HT-29 (cell line): ENCODE data around the gene TSTD1. TPM values are rescaled to one million over a fixed set of nuclear protein-coding genes. Genes with fewer than 3 reads are reported as not detected.
"Not testable (repeated sequence)": the region's sequence is repeated elsewhere in the genome, so short reads cannot be mapped to it uniquely, and the experiment has no call there.

ENCODE experiments used
- DNase-seq: peaks from one replicate; pipeline ENCODE4 v3.0.0-alpha.2; 2015; ENCODE audit warnings: low spot score
- total RNA-seq: library from RNA; depleted of rRNA; stranded (reverse); fragments of >200 nt; shearing (Covaris generic); gene quantifications from 2 replicates; pipeline ENCODE4 v1.2.3, GENCODE V29; 2014

Gene TSTD1
- total RNA-seq, 1 experiment from 2014 or later = 139 TPM

DNA sequence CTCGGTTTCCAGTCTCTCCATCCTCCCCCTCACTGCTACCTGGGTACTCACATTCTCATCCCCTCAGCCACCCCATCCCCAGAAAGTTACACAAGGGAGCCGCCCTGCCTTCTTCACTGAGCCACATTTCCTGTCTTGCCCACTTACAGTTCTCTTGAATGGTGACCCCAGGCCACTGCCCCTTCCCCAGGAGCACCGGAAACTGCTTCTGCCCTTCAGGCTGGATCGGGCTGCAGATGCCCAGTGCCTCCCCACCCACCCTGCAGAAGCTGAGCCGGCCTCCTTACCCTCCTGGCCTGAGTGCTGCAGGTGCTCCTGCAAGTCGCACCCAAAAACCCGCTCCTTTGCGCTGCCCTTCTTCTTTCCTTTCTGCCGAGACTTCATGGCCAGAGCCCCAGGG lies 30.5 kb upstream of the TSTD1 start:
- DNase-seq = no peak

DNA sequence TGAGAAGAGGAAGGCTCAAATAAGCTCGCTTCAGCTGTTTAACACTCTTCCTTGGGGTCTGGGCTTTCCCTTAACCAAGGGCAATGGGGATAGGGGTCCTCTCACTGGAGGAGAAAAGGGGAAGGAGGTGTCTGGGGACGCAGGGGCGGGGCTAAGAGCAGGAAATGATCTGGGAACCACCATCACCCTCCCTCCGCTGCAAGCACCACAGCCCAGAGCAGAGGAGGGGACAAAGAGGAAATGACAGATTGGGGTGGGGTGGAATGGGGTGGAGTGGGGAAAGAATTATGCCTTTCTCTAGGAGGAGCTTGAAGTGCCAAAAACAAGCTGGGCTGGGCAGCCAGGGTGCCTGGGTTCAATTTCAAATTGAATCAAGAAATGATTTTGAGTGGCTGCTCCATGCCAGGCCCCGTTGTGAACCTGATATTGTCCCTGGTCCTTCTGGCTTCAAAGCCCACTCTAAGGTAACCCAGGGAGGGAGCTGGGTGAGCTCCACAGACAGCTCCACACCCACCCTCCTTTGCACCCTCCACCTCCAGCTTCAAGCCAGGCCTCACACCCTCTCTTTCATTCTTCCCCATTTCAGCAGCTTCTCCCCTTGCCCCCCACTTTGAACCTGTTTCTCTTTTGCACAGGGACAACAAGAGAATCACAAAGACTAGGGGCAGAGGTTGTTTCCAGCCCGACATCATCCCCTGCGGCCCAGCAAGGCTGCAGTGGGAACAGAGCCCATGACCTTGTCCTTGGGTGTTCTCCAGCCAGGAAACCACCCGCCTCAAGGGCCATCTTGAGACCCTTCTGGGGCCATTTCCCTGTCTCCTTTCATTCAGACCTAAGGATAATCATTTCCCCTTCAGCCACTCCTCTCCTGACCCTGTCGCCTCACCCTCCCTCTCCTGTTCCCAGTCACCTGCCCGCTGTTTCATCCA lies 29.8 kb upstream of the TSTD1 start:
- DNase-seq = peak; percentile 73

DNA sequence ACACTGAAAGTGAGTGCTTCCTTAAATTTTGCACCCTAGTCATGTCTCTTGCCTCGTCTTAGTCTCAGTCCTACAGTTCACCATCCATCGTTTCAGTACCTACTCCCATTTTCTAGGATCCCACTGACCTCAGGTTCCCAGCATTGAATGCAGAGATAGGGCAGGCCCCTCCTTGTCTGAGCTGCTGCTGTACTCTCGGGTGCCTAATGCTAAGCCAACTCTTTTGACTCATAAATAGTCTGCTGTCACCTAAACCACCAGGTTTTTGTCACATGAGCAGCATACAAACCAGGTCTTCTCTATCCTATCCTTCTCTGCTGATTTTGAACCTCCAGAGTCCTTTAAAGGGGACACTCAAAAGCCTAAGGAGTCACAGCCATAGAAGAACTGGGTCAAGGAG lies 27.9 kb upstream of the TSTD1 start:
- no peak for DNase-seq

DNA sequence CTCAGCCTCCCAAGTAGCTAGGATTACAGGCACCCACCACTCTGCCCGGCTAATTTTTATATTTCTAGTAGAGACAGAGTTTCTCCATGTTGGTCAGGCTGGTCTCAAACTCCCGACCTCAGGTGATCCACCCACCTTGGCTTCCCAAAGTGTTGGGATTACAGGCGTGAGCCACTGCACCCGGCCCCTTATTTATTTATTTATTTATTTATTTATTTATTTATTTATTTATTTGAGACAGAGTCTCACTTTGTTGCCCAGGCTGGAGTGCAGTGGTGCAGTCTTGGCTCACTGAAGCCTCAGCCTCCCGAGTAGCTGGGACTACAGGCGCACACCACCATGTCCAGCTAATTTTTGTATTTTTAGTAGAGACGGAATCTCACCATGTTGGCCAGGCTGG lies 26.9 kb upstream of the TSTD1 start:
- not testable (repeated sequence) for DNase-seq

DNA sequence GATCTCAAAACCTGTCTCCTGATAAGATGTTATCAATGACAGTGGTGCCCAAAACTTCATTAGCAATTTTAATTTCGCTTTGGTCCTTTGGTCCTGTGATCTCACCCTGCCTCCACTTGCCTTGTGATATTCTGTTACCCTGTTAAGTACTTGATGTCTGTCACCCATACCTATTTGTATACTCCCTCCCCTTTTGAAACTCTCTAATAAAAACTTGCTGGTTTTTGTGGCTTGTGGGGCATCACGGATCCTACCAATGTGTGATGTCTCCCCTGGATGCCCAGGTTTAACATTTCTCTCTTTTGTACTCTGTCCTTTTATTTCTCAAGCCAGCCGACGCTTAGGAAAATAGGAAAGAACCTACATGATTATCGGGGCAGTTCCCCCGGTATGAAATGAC lies 25.2 kb upstream of the TSTD1 start:
- DNase-seq = not testable (repeated sequence)

DNA sequence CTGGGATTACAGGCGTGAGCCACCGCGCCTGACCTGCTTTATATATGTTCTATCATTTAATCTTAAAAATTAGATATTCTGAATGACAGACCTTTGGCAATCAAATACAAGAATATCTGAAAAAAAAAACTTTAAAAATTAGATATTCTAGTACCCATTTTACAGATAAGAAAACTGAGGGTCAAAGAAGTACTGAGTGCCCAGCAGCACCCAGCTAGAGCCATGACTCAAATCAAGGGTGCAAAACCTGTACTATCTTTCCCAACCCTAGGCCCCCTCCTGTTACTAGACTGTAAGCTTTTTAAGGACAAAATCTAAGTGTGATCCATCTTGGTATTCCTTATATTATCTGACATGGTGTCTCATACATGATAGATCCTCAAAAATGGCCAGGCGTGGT lies 22.7 kb upstream of the TSTD1 start:
- DNase-seq = no peak

DNA sequence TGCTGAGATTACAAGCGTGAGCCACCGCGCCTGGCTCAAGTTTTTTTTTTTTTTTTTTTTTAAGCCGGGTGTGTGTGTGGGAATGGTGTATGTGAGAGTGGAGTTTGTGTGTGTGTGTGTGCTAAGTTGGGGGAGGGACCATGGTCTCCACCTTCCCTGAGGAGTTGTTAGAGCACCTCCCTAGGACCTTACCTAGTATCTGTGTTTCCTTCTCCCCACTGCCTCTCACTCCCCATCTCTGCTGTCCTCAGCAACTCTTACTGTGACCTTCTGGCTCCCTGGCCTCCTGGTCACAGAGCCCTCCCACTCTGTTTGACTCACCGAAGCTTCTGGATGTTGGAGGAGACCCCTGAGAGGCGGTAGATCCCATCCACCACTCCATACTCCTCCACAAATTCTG lies 20.5 kb upstream of the TSTD1 start:
- DNase-seq = no peak

DNA sequence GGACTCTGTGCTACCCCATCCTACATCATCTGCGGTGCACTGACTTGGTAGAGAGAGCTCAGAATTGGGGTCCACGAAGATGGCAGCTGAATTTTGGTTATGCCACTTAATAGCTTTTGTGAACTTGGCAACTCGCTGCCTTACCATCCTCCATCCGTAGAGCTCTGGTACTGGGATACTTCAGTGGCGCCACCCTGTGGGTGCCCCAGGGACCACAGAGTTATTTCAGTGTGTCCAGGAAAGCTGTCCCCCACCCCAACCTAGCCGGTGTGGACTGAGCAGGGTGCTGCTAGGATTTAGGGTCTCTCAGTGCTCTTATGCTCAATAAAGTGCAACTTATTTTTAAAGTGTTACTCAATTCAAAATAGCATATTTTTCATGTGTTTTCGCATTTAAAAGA lies 16.0 kb upstream of the TSTD1 start:
- no peak for DNase-seq

DNA sequence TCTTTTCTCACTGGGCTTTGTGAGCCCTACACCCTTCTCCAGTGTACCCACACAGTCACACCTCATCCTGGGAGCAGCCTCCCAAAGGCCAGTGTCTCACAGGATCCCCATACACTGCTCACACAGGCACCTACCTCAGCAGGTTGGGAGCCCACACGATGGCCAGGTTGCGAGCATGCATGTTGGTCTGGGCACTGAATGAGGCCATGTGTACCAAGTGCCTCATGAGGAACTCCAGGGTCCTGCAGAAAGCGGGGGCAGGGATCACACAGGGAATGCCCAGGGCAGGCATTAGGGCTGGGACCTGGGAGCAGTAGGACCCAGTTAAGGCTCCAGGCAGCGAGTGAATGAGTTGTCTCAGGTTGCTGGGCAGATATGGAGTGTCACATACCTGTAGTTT lies 15.5 kb upstream of the TSTD1 start:
- no peak for DNase-seq

DNA sequence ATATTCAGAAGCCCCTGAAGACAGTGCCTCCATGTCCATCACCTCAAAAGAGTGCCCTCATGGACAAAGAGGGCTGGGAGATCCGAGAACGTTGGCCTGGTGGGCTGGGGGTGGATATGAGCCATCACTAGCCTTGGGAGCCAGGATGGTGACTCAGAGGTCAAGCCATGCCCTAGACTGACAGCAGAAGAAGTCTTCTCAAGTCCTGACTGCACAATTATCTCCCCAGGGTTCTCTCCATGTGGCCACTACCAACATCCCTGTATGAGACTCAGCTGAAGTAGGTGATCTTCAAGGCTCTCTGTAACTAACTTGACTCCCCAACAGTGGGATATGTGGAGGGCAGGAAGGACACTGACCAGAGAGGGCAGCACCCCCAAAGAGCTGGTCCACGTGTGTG lies 14.1 kb upstream of the TSTD1 start:
- DNase-seq = no peak

DNA sequence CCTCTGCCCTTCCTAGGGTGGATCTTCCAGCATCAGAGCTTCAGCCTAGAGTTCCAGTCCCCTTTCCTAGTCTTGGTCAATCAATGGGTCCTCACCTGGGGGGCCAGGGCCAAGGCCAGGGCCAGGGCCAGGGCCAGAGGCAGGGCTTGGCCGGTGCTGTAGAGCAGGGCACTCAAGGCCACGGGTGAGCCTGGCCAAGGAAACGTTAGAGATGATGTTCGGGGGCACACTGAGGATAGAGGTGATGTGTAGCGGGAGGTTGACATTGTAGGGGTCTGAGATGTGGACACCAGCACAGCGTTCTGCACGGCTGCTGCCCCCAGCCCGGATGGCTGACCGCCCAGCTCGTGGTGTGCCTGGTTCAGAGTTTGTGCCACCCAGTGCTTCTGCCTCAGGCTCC lies 12.5 kb upstream of the TSTD1 start:
- DNase-seq = no peak

DNA sequence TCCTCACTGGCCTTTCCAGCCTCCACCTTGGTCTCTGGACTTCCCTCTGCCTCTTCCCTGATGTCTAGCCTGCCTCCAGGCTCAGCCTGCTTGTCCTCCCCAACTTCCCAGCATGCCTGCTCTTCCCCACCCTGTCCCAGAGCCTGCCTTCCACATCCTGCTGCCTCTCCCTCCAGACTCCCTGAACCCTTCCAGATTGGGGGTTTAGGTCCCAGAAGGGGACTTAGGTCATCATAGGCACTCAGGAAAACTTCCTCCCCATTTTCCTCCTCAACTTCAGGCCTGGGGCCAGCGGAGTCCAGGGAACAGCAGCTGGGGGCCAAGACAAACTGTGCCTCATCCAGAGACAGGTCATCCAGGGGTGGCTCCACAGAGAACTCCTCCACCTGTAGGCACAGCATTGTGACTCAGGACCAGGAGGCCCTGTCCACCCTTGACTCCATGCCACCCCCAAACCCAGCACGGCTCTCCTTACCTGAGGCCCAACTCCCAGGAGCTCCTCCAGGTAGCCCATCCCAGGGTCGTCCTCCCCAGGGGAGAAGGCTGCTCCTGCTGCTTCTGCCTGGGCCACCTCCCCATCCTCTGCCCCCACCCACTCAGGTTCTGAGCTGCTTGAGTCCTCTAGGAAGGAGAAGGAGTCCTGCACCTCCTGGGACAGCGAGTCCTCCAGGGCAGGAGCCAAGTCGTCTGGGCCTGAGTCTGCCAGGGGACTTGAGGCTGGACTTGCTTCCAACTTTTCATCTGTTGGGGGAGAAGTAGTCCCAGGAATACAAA lies 10.4 kb upstream of the TSTD1 start:
- DNase-seq = no peak

DNA sequence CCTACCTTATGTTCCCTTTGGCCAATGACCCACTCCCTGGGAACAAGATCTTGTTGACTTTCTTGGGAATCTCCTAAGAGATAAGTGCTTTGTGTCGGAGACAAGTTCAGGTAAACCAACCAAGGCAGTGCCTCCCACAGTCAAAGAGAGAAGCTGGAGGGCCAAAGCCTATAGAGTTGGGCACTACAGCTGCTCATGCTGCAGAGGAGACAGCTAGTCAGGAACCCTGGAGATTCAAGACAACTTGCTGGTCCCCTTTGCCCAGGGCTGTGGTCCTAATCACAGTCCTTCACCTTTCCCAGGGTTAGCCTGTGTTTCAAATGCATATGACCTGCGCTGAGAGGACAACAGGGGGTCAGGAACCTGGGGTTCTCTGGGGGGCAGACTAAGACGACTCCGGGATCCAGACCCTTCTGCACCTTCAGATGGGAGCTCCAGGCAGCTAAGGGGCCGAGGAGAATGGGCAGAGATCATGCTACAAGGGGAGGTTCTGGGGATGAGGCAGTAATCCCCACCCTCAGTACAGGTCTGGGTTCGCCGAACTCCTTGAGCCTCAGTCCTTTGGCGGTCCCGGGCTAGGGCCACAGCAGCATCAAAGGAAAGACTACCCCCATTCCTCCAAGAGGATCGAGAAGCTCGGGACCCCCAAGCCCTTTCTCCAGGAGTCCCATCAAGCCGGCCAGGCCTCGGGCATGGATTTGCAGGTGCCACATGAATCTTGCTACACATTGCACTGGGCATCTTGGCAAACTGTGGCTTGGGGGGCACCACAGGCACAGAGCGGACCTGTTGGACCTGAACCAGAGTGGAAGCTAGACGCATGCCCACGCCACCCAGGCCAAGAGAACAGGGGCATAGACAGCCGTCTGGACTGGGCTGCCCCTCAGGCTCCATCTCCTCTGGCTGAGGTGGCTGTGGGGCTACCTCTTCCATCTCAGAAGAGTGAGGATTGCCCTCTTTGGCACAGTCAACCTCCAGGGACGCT lies 9.0 kb upstream of the TSTD1 start:
- no peak for DNase-seq

DNA sequence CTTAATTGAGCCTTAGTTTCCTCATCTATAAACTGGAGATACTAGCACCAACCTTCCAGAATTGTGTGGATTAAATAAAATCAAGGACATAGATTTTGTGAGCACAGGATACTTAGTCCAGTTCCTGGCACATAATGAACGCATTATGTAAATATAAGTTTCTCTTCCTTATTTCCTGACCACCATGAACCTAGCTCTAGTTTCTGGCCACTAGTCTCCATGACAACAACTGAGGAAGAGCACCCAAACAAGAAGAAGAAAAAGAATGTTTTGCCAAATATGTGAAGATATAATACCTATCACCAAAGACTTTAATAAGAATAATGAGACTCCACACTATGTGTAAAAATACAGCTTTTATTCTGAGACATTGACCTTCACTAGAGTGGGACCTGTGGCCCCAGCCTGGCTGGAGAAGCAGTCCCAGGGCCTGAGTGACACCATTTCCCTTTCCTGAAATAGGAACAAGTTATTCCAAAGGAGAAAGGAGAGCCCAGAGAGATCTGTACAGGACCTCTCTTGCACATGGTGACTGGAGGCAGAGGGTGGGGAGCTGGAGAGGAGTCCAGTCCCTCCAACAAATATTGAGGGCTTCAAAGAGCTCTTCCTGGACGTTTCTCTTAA lies 8.0 kb upstream of the TSTD1 start:
- DNase-seq = peak; percentile 37

DNA sequence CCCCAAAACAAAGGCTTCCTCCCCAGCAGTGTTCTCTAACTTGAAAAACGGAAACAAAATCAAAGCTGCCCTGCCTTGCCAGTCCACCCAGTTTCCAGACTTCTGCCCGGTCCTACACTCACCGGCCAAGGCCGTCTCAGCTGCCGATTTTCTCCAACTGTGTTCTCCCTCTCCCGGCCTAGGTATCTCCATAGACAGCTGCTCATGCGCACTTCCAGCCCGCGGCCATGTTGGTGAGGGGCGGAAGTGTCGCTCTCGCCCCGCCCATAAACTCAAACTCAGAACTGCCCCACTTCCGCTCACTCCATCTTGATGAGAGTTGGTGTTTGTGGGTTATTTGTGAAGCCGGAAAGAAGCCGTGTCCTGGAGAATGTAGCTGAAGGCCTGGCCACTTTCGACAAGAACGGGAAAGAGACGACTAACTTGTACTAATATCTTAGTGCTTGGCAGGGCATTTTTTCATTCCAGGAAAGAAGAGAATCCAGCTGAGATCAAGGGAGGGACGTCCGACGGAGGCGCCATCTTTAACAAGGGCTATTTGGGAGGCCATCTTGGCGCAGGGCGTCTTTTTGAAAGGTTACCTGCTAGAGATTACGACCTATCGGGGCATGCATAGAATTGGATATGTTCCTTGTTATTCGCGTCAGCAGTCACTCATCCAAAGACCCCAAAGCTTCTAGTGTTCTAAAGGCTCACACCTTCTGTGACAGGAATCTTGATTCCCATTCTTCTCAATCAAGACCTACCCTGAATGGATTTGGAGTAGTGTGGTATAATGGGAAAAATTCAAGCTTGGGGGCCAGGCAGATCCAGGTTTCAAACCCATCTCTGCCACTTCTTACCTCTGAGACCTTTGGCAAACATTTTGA lies 7.2 kb upstream of the TSTD1 start, which contains the start of gene USF1:
Gene USF1, minus strand, starts transcription at position 242 of the 869 bp plus-strand sequence. CDS start 2,702 bp downstream, outside the sequence.
- DNase-seq = peak; percentile 98

DNA sequence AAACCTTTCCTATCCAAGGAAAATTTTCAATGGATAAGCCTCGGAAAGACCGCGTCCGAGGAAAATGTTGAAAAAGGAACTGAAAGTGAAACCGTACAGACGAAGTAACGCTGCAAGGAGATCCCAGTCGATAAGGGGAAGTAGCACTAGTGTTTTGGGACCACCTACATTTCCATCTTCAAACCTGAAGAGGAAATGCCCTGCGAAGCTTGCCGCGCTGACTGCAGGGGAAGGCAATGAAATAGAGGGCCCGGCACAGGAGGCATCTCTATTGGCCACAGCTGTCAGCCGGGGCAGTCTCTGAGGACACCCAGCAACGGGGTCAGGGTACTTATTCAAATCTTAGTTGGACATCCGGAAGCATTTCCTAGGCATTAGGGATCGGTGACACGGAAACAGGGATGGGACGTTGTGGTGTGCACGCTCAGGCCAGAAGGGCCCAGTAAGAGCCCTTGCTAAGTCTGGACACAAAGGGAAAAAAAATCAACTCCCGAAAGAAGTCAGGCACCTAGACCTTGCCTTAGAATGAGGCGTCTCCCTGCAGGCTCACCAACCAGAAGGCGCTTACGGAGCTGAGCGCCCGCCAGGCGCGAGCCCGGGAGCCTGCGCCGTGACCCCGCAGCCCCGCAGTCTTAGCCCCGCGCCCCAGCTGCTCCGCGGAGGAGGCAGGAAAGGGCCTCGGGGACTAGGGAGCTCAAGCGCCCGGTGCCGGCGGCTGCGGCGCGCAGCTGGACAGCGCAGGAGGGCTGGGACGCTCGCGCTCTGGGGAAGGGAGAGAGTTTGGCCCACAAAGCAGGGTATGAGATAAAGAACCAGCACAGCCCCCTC lies 6.4 kb upstream of the TSTD1 start:
- DNase-seq = peak; percentile 76

DNA sequence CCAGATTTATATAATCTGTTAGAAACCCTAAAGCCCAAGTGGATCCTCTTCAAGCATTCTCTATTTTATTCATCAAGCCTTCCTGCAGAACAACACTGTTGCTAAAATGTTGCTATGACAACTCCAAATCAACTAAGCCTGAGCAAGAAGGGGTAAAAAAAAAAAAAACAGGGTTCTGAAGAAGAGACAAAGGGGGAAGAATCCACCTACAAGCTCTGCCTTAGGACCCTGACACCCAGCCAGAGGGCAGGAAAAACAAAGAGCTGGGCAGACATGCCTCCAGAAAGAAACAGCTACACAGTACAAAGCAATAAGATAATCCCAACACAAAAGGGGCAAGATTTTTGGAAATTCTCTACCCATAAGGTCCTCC lies 5.8 kb upstream of the TSTD1 start:
- DNase-seq = no peak

DNA sequence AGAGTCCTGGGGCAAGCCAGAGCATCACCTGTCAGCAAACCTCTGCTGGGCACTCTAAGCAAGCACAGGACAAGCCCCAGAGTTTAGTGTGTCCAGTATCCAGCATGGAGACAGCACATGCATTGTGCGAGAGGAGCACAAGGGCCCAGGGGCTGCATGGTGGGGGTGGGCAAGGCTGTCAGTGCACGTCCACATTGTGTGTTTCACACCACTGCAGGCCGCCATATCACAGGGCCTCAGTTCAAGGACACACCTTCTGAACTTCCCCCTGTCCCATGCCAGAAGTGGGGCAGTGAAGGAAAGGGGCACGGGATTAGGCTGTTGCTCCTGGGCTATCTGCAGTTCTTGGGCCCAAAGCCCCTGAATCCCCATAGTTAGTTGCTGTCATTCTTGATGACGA lies 782 bp upstream of the TSTD1 start:
- DNase-seq = no peak

DNA sequence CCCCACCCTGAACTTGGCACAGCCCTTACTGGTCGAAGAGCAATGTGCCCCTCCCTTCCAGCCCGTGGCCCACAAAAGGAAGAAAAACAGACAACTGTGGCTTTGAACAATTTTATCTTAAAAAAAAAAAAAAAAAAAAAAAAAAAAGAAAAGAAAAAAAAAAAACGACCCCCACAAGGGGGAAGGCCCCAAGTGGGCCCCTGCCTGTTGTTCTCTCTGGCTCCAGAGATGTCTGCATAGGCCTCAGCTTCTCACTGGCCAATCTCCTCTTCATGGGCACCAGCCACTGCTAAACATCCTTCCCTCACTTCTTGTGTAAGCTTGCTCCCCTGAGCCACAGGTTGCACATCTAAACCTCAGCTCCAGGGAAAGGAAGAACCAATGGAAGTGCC lies 386 bp upstream of the TSTD1 start:
- no peak for DNase-seq
